K562 (cell line): ENCODE measurements around the gene RSRP1.

ENCODE experiments used
- ARNT ChIP-seq, 2 experiments: fragments of 450-650 bp; IDR thresholded peaks; 2 replicates each; pipeline ENCODE4 v1.6.1; 2016; ENCODE audit warnings: mild to moderate bottlenecking in 1 of 2
- KDM5B ChIP-seq: fragments of 200-600 bp; sonication (generic); IDR thresholded peaks from 2 replicates; pipeline ENCODE4 v1.6.1; 2012; ENCODE audit warnings: low read depth, mild to moderate bottlenecking, moderate library complexity, low read length, control low read depth, inconsistent platforms; ENCODE audit not compliant: insufficient replicate concordance
- MAFG ChIP-seq: fragments of 450-650 bp; conservative IDR thresholded peaks from 2 replicates; pipeline ENCODE4 v1.6.1; 2016; ENCODE audit warnings: missing genetic modification characterization, missing compliant biosample characterization

GRCh38 chr1:25209516-25209915 lies 37.7 kb downstream of the RSRP1 start:
- TF ChIP-seq ARNT (IDR thresholded peaks at IDR 0.05) (no peak), KDM5B (no peak), MAFG (tag) (no peak)
